ENCODE data around the gene SRXN1.

SRXN1 gene

GRCh38 chr20:687468-688203, 34.6 kb upstream of the SRXN1 start:
- H3K9ac ChIP-seq (ENCODE audit: low read length): no peak overlapping the region
- H3K4me2 ChIP-seq (ENCODE audit: low read depth, low read length): no peak overlapping the region
- H3K9me2 ChIP-seq (replicated peaks; ENCODE audit: insufficient read depth, low read length): no peaks in the 10 kb centered on the region
- H3F3A ChIP-seq (ENCODE audit: insufficient read depth, low read length): no peaks in the 10 kb centered on the region
- no peaks in the 10 kb centered on the region for H4K20me1 ChIP-seq (ENCODE audit: insufficient read depth, low read length)
- DNase-seq: no peak
- H3K4me1 ChIP-seq (ENCODE audit: low read length): no peaks in the 10 kb centered on the region
- no peaks in the 10 kb centered on the region for H3K79me2 ChIP-seq (ENCODE audit: low read length)
- no peaks in the 10 kb centered on the region for H3K36me3 ChIP-seq (replicated peaks; ENCODE audit: insufficient read depth, low read length)
- H2AFZ ChIP-seq (ENCODE audit: low read length): no peak overlapping the region
- no peak overlapping the region for H3K4me3 ChIP-seq (ENCODE audit: low read length)
- peaks cover 28% of the 10 kb centered on the region for H3K27me3 ChIP-seq (replicated peaks; ENCODE audit: insufficient read depth, low read length)
- TF ChIP-seq EZH2phosphoT487 (IDR thresholded peaks at IDR 0.05; ENCODE audit: low read length): no peak
- TF ChIP-seq CTCF (IDR thresholded peaks at IDR 0.05; ENCODE audit: low read length): no peak
- TF ChIP-seq EZH2 (optimal IDR thresholded peaks at IDR 0.05; ENCODE audit: low read depth, low read length): no peak
- no peaks in the 10 kb centered on the region for H3K9me3 ChIP-seq (replicated peaks; ENCODE audit: insufficient read depth, low read length)
- H3K27ac ChIP-seq (ENCODE audit: low read length): no peak overlapping the region

DNA sequence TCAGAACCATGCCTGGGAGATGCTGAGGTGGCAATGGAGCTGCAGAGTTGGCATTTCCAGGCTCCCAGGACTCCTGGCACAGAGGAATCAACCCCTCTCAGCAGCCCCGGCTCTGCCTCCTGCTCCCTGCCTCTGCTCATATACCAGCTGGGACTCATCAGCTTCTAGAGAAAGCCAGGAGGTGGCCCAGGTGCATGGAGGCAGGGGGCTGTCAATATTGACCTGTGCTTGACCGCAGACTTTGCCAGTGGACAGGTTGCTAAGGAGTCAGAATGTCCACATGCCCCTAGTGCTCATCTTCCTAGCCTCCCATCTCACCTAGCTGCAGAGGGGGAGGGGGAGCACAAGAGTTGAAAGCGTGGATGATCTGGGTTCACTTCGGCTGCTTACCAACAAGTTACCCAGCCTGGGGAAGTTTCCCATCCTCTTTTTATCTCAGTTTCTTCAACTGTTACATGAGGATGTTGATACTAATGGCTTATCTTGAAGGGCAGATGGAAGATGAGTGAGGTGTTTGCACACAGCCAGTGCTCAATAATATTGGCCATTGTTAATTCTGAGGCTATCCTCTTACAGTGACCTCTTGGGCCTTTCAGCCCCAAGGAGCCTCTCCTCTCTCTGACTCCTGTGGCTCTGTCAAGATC, 31.8 kb upstream of the SRXN1 start:
- no peak for TF ChIP-seq CTCF (IDR thresholded peaks at IDR 0.05; ENCODE audit: low read length)
- TF ChIP-seq EZH2phosphoT487 (IDR thresholded peaks at IDR 0.05; ENCODE audit: low read length): no peak
- TF ChIP-seq EZH2 (optimal IDR thresholded peaks at IDR 0.05; ENCODE audit: low read depth, low read length): no peak
- H3K36me3 ChIP-seq (replicated peaks; ENCODE audit: insufficient read depth, low read length): no peaks in the 10 kb centered on the region
- no peak overlapping the region for H3K4me3 ChIP-seq (ENCODE audit: low read length)
- H3K4me2 ChIP-seq (ENCODE audit: low read depth, low read length): no peak overlapping the region
- H3K27ac ChIP-seq (ENCODE audit: low read length): no peak overlapping the region
- H3K27me3 ChIP-seq (replicated peaks; ENCODE audit: insufficient read depth, low read length): peaks cover 43% of the 10 kb centered on the region
- no peaks in the 10 kb centered on the region for H3K9me2 ChIP-seq (replicated peaks; ENCODE audit: insufficient read depth, low read length)
- no peak overlapping the region for H3K9ac ChIP-seq (ENCODE audit: low read length)
- no peak overlapping the region for H2AFZ ChIP-seq (ENCODE audit: low read length)
- DNase-seq: no peak
- H3K9me3 ChIP-seq (replicated peaks; ENCODE audit: insufficient read depth, low read length): no peaks in the 10 kb centered on the region
- H4K20me1 ChIP-seq (ENCODE audit: insufficient read depth, low read length): no peaks in the 10 kb centered on the region
- H3K79me2 ChIP-seq (ENCODE audit: low read length): no peaks in the 10 kb centered on the region
- H3F3A ChIP-seq (ENCODE audit: insufficient read depth, low read length): no peaks in the 10 kb centered on the region
- no peaks in the 10 kb centered on the region for H3K4me1 ChIP-seq (ENCODE audit: low read length)

DNA sequence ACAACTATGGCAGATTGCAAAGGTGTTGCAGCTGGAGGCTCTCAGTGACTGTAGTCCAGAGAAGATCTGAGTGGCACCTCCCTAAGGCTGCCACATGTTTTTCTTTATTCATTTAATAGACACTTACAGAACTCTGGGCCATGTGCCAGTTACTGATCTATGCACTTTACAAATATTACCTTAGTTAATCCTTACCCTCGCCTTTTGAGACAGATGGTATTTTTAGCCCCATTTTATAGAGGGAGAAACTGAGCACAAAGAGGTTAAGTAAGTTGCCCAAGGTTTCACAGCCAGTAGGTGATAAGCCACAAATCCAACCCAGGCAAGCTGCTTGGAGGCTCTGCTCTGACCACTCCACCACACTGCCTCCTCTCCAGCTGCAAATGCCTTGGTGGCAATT, 29.1 kb upstream of the SRXN1 start:
- TF ChIP-seq EZH2phosphoT487 (IDR thresholded peaks at IDR 0.05; ENCODE audit: low read length) (no peak), EZH2 (optimal IDR thresholded peaks at IDR 0.05; ENCODE audit: low read depth, low read length) (no peak), CTCF (IDR thresholded peaks at IDR 0.05; ENCODE audit: low read length) (no peak)
- Histone ChIP-seq H3K9ac (ENCODE audit: low read length) (no peak overlapping the region), H3K9me2 (replicated peaks; ENCODE audit: insufficient read depth, low read length) (no peaks in the 10 kb centered on the region), H3K27ac (ENCODE audit: low read length) (no peak overlapping the region), H3K4me2 (ENCODE audit: low read depth, low read length) (no peak overlapping the region), H3K4me3 (ENCODE audit: low read length) (no peak overlapping the region), H3F3A (ENCODE audit: insufficient read depth, low read length) (no peaks in the 10 kb centered on the region), H3K36me3 (replicated peaks; ENCODE audit: insufficient read depth, low read length) (no peaks in the 10 kb centered on the region), H3K4me1 (ENCODE audit: low read length) (no peaks in the 10 kb centered on the region), H3K9me3 (replicated peaks; ENCODE audit: insufficient read depth, low read length) (no peaks in the 10 kb centered on the region), H3K79me2 (ENCODE audit: low read length) (no peaks in the 10 kb centered on the region), H3K27me3 (replicated peaks; ENCODE audit: insufficient read depth, low read length) (peaks cover 45% of the 10 kb centered on the region), H2AFZ (ENCODE audit: low read length) (no peak overlapping the region), H4K20me1 (ENCODE audit: insufficient read depth, low read length) (no peaks in the 10 kb centered on the region)
- DNase-seq: no peak

All from MM.1S (cell line).